ENCODE data around the gene GPR132.

GRCh38 chr14:105007593-105008264, 57.5 kb downstream of the GPR132 start:
- no peak for TF ChIP-seq EZH2 (IDR thresholded peaks at IDR 0.05; ENCODE audit: borderline replicate concordance, low read length)
- TF ChIP-seq CTCF (IDR thresholded peaks at IDR 0.05; ENCODE audit: low read length): no peak

Measured in OCI-LY1 (cell line).